NT2/D1 (cell line): ENCODE measurements around the gene NDUFA5.
"Not testable (repeated sequence)": the region's sequence is repeated elsewhere in the genome, so short reads cannot be mapped to it uniquely, and the experiment has no call there.

Experiments used
- DNase-seq: peaks from one replicate; pipeline ENCODE4 v3.0.0-alpha.2; 2011; ENCODE audit warnings: low read depth, low spot score
- H3K27me3 ChIP-seq: 2 replicates; pipeline ENCODE4 v1.6.0; 2011; ENCODE audit warnings: mild to moderate bottlenecking; ENCODE audit not compliant: insufficient read length, insufficient read depth
- H3K36me3 ChIP-seq: 2 replicates; pipeline ENCODE4 v1.6.1; 2011; ENCODE audit warnings: mild to moderate bottlenecking, low read length, mixed read lengths; ENCODE audit not compliant: insufficient read depth, insufficient read length
- H3K4me1 ChIP-seq: 2 replicates; pipeline ENCODE4 v1.5.1; 2011; ENCODE audit not compliant: insufficient read depth, insufficient read length
- H3K4me3 ChIP-seq: 2 replicates; pipeline ENCODE4 v1.5.1; 2011; ENCODE audit warnings: low read depth; ENCODE audit not compliant: insufficient read length
- H3K9ac ChIP-seq: 2 replicates; pipeline ENCODE4 v1.6.0; 2011; ENCODE audit warnings: low read depth; ENCODE audit not compliant: insufficient read length
- H3K9me3 ChIP-seq: 2 replicates; pipeline ENCODE4 v1.5.1; 2011; ENCODE audit warnings: mild to moderate bottlenecking, low read length; ENCODE audit not compliant: insufficient read depth
- SUZ12 ChIP-seq: IDR thresholded peaks from 2 replicates; pipeline ENCODE4 v1.6.1; 2011; ENCODE audit not compliant: insufficient read length, insufficient read depth; ENCODE audit errors: extremely low read depth
- YY1 ChIP-seq: IDR thresholded peaks from 2 replicates; pipeline ENCODE4 v1.6.1; 2011; ENCODE audit not compliant: insufficient read length, insufficient read depth
- ZNF274 ChIP-seq: IDR thresholded peaks from 2 replicates; pipeline ENCODE4 v1.6.1; 2011; ENCODE audit warnings: mild to moderate bottlenecking, low read depth, low read length

The NDUFA5 gene

GRCh38 chr7:123538189-123538714 is 19.4 kb downstream of the NDUFA5 start:
- Histone ChIP-seq H3K4me3 (no peak overlapping the region), H3K9me3 (no peaks in the 10 kb centered on the region), H3K4me1 (no peaks in the 10 kb centered on the region), H3K27me3 (peaks cover 12% of the 10 kb centered on the region), H3K36me3 (peaks cover 5% of the 10 kb centered on the region), H3K9ac (no peak overlapping the region)
- TF ChIP-seq YY1 = no peak
- no peak for TF ChIP-seq SUZ12
- no peak for TF ChIP-seq ZNF274
- no peak for DNase-seq

GRCh38 chr7:123537026-123537642 is 20.5 kb downstream of the NDUFA5 start:
- H3K9me3 ChIP-seq = no peaks in the 10 kb centered on the region
- peaks cover under 1% of the 10 kb centered on the region for H3K36me3 ChIP-seq

DNA sequence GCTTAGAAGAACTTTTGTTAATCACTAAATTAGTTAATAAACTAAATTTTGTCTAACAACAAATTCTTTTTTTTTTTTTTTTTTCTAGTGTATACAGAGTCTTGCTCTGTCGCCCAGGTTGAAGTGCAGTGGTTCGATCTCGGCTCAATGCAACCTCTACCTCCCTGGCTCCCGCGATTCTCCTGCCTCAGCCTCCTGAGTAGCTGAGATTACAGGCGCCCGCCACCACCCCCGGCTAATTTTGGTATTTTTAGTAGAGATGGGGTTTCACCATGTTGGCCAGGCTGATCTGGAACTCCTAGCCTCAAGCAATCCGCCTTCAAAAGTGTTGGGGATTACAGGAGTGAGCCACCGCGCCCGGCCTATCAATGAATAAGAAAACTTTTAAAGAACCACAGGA is 22.1 kb downstream of the NDUFA5 start:
- H3K4me1 ChIP-seq = no peaks in the 10 kb centered on the region
- DNase-seq = no peak
- H3K4me3 ChIP-seq = no peak overlapping the region
- H3K9me3 ChIP-seq = no peaks in the 10 kb centered on the region
- no peak overlapping the region for H3K9ac ChIP-seq
- peaks cover 24% of the 10 kb centered on the region for H3K27me3 ChIP-seq
- no peak for TF ChIP-seq ZNF274
- no peak for TF ChIP-seq YY1
- no peak for TF ChIP-seq SUZ12
- H3K36me3 ChIP-seq = no peaks in the 10 kb centered on the region

More at GRCh38 chr7:123537026-123537642, 20.5 kb downstream of the NDUFA5 start:
- no peak for DNase-seq
- H3K4me1 ChIP-seq = no peaks in the 10 kb centered on the region
- H3K4me3 ChIP-seq = no peak overlapping the region
- H3K9ac ChIP-seq = no peak overlapping the region
- TF ChIP-seq SUZ12 (no peak), ZNF274 (no peak), YY1 (no peak)
- peaks cover 21% of the 10 kb centered on the region for H3K27me3 ChIP-seq

DNA sequence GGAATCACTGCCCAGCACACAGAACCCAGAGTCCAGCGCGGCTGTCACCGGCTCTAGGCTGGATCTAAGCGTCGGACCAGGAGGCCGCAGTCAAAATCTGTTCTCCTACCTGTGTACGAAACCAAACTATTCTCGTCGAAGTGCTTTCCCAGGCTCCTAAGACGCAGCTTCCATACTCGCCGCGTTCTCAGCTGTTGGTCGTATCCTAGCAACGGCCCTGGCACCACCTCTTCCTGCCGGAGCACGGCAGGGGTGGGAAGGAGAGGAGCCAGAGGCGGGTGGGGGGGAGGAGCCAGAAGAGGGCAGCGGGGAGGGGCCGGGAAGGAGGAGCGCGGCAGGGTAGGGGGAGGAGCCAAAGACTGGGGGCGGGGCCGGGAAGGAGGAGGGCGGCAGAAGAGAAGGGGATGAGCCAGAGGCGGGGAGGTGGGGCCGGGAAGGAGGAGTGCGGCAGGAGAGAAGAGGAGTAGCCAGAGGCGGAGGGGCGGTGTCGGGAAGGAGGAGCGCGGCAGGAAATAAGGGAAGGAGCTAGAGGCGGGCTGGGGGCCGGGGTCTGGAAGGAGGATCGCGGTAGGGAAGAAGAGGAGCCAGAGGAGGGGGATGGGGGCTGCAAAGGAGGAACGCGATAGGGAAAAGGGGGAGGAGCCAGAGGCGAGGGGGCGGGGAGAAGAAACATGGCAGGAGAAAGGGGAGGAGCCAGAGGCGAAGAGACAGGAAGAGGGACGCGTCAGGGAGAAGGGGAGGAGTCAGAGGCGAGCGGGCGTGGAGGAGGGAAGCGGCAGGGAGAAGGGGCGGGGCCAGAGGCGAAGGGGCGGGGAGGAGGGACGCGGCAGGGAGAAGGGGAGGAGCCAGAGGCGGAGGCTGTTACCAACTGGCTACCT is 23.0 kb downstream of the NDUFA5 start, which contains the start of gene IQUB:
TSS of gene IQUB (minus strand) at position 213 of the 878 bp plus-strand sequence. CDS start 22,255 bp downstream, outside the sequence.
- peak; percentile 92 for DNase-seq
- TF ChIP-seq SUZ12 (no peak), YY1 (no peak), ZNF274 (no peak)
- no peaks in the 10 kb centered on the region for H3K4me1 ChIP-seq
- no peaks in the 10 kb centered on the region for H3K36me3 ChIP-seq
- no peaks in the 10 kb centered on the region for H3K9me3 ChIP-seq
- H3K9ac ChIP-seq = peak within 1 kb of the TSS; percentile 50
- H3K4me3 ChIP-seq = peak within 1 kb of the TSS; percentile 64
- H3K27me3 ChIP-seq = peaks cover 24% of the 10 kb centered on the region

- peaks cover 24% of the 10 kb centered on the region for H3K27me3 ChIP-seq
- H3K4me3 ChIP-seq = peak overlapping the region; percentile 64
- H3K36me3 ChIP-seq = no peaks in the 10 kb centered on the region
- H3K4me1 ChIP-seq = no peaks in the 10 kb centered on the region
- no peaks in the 10 kb centered on the region for H3K9me3 ChIP-seq
- no peak for DNase-seq
- no peak for TF ChIP-seq SUZ12
- no peak for TF ChIP-seq ZNF274
- no peak for TF ChIP-seq YY1
- peak overlapping the region; percentile 50 for H3K9ac ChIP-seq
Observed at GRCh38 chr7:123533929-123534382, 23.7 kb downstream of the NDUFA5 start.

- Histone ChIP-seq H3K27me3 (peaks cover 24% of the 10 kb centered on the region), H3K36me3 (no peaks in the 10 kb centered on the region), H3K4me1 (no peaks in the 10 kb centered on the region), H3K9ac (no peak overlapping the region), H3K9me3 (no peaks in the 10 kb centered on the region), H3K4me3 (no peak overlapping the region)
- no peak for DNase-seq
- no peak for TF ChIP-seq ZNF274
- no peak for TF ChIP-seq SUZ12
- TF ChIP-seq YY1 = no peak
Observed at GRCh38 chr7:123533553-123533917, 24.1 kb downstream of the NDUFA5 start.

DNA sequence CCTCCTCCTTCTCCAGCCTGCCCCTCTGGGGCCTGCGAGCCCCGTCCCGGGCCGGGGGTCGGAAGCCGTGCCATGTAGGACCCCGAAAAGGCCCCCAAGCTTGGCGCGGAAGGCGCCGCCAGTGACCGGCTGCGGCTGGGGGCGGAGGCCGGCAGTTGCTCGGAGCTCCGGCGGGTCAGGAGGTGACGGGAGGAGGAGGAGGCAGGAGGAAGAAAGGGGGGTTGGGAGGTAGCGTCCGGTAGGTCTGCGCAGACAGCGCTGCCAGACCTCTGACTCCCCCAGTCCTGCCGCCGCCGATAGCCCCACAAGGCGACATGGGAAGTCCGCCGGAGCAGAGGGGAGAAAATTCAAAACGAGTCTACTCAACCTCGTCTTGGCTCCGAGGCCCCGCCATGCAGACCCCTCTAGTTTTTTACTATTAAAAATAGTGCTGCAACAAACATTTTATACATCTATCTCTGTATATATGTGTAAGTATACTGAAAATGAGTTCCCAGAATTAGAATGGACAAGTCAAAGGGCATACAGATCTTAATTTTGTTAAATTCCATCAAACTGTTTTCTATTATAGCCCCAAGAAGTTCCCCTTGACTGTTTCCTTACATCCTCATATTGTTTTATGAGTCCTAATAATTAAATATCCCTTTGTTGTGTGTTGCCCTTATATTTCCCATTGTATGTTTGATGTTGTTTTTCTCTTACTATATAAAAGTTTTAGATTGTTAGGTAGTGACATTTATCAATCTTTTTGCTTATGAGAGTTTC is 24.6 kb downstream of the NDUFA5 start:
- H3K9me3 ChIP-seq, H3K36me3 ChIP-seq, H3K9ac ChIP-seq, H3K4me3 ChIP-seq, DNase-seq, H3K4me1 ChIP-seq: not testable (repeated sequence)
- peaks cover 24% of the 10 kb centered on the region for H3K27me3 ChIP-seq

DNA sequence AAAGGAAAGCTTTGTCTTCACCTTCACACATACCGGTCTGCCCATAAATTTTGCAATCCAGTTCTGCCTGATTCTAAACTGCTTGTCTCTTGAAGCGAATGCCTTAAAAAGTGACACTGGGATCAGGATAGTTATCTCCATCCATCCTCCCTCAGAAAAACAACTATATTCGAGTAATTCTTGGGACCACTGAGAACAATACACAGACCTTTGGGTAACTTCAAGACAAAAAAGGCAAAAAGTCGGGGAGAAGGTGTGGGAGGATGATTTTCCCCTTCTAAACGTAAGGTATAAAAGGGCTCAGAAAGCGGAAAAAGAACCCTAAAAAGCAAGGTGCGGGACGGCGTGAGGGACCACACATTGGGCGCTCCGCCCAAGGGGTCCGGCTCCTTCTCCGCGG is 25.3 kb downstream of the NDUFA5 start:
- H3K9me3 ChIP-seq, H3K36me3 ChIP-seq, DNase-seq, H3K4me3 ChIP-seq, H3K4me1 ChIP-seq, H3K9ac ChIP-seq: not testable (repeated sequence)
- peaks cover 24% of the 10 kb centered on the region for H3K27me3 ChIP-seq

DNA sequence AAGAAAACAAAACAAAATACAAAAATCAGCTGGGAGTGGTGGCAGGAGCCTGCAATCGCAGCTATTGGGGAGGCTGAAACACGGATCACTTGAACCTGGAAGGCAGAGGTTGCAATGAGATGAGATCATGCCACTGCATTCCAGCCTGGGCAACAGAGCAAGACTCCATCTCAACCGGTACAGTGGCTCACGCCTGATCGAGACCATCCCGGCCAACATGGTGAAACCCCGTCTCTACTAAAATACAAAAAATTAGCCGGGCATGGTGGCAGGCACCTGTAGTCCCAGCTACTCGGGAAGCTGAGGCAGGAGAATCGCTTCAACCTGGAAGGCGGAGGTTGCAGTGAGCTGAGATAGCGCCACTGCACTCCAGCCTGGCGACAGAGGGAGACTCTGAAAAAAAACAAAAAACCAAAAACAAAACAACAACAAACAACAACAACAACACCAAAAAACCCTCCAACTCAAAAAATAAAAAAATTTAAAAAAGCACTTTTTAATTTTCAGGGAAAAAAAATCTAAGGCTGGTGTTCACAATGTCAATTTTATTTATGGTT is 27.5 kb downstream of the NDUFA5 start:
- DNase-seq = not testable (repeated sequence)

More for the DNA sequence above, 27.5 kb downstream of the NDUFA5 start:
- not testable (repeated sequence) for H3K4me1 ChIP-seq, H3K9me3 ChIP-seq, H3K9ac ChIP-seq, H3K36me3 ChIP-seq, H3K4me3 ChIP-seq
- H3K27me3 ChIP-seq = peaks cover 24% of the 10 kb centered on the region
